ENCODE results near the gene RP9.

Gene RP9

GRCh38 chr7:33066771-33067170 is 42.4 kb downstream of the RP9 start:
- in situ Hi-C loops (cut with MboI; ENCODE audit: low sequenced_read_pairs): no loop called here

- in situ Hi-C loops (cut with MboI; ENCODE audit: low sequenced_read_pairs): no loop called here
Measured at GRCh38 chr7:33065981-33066380, 43.2 kb downstream of the RP9 start.

- in situ Hi-C loops (cut with MboI; ENCODE audit: low sequenced_read_pairs): no loop called here
Measured at GRCh38 chr7:33062782-33063443, 46.3 kb downstream of the RP9 start.

GRCh38 chr7:33062023-33062781 is 47.0 kb downstream of the RP9 start, which contains the start of gene NT5C3A:
Gene NT5C3A (minus strand): TSS chr7:33062776. CDS start chr7:33062705, 71 bp downstream.
- in situ Hi-C loops (cut with MboI; ENCODE audit: low sequenced_read_pairs): no loop called here

GRCh38 chr7:33061282-33061937 is 47.8 kb downstream of the RP9 start:
- in situ Hi-C loops (cut with MboI; ENCODE audit: low sequenced_read_pairs): no loop called here

GRCh38 chr7:33059635-33060034 is 49.6 kb downstream of the RP9 start:
- in situ Hi-C loops (cut with MboI; ENCODE audit: low sequenced_read_pairs): no loop called here

GRCh38 chr7:33055158-33055557 is 54.0 kb downstream of the RP9 start:
- in situ Hi-C loops (cut with MboI; ENCODE audit: low sequenced_read_pairs): no loop called here

- in situ Hi-C loops (cut with MboI; ENCODE audit: low sequenced_read_pairs): no loop called here
Measured at GRCh38 chr7:33054261-33054964, 54.8 kb downstream of the RP9 start.

GRCh38 chr7:33053721-33054120 is 55.5 kb downstream of the RP9 start:
- in situ Hi-C loops (cut with MboI; ENCODE audit: low sequenced_read_pairs): no loop called here

GRCh38 chr7:33050535-33051318 is 58.5 kb downstream of the RP9 start:
- in situ Hi-C loops (cut with MboI; ENCODE audit: low sequenced_read_pairs): no loop called here

- in situ Hi-C loops (cut with MboI; ENCODE audit: low sequenced_read_pairs): no loop called here
Measured at GRCh38 chr7:33048704-33049103, 60.5 kb downstream of the RP9 start.

GRCh38 chr7:33048257-33048656 is 60.9 kb downstream of the RP9 start:
- in situ Hi-C loops (cut with MboI; ENCODE audit: low sequenced_read_pairs): no loop called here

- in situ Hi-C loops (cut with MboI; ENCODE audit: low sequenced_read_pairs): no loop called here
Measured at GRCh38 chr7:33044986-33045385, 64.2 kb downstream of the RP9 start.

Data from hTERT RPE-1 (cell line).